K562 (cell line): ENCODE data around the gene TSR3.

Source experiments
- HDAC3 ChIP-seq: fragments of 450-650 bp; IDR thresholded peaks from 2 replicates; pipeline ENCODE4 v1.6.1; 2018; ENCODE audit warnings: borderline replicate concordance, mild to moderate bottlenecking, moderate library complexity; ENCODE audit not compliant: partially characterized antibody
- POLR2A ChIP-seq: fragments of 450-650 bp; conservative IDR thresholded peaks from 2 replicates; pipeline ENCODE4 v1.6.1; 2016
- ZNF592 ChIP-seq: fragments of 450-650 bp; IDR thresholded peaks from 2 replicates; pipeline ENCODE4 v1.6.1; 2017; ENCODE audit warnings: antibody characterized with exemption, mild to moderate bottlenecking

GRCh38 chr16:1306334-1306733 is 45.3 kb downstream of the TSR3 start:
- TF ChIP-seq HDAC3 (no peak), ZNF592 (no peak), POLR2A (no peak)
